ENCODE measurements around the gene IFNL3.

DNA sequence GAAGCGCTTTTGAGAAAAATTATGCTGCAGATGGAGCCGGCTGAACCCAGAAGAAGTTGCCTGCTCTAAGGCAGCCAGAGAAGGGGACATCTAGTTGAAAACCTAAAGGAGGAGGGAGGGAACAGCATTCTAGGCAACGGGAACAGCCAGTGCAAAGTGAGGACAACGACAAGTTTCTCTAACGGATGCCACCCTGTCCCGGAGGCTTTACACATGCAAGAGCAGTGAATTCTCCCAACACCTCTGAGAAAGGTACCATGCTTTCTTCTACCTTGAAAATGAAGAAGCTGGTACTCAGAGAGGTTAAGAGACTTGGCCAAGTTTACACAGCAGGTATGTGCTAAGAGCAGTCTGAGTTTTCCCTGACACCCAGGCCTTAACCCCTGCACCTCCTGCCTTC is 5.9 kb downstream of the IFNL3 start:
- TF ChIP-seq, protein P1, sequence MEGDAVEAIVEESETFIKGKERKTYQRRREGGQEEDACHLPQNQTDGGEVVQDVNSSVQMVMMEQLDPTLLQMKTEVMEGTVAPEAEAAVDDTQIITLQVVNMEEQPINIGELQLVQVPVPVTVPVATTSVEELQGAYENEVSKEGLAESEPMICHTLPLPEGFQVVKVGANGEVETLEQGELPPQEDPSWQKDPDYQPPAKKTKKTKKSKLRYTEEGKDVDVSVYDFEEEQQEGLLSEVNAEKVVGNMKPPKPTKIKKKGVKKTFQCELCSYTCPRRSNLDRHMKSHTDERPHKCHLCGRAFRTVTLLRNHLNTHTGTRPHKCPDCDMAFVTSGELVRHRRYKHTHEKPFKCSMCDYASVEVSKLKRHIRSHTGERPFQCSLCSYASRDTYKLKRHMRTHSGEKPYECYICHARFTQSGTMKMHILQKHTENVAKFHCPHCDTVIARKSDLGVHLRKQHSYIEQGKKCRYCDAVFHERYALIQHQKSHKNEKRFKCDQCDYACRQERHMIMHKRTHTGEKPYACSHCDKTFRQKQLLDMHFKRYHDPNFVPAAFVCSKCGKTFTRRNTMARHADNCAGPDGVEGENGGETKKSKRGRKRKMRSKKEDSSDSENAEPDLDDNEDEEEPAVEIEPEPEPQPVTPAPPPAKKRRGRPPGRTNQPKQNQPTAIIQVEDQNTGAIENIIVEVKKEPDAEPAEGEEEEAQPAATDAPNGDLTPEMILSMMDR (IDR thresholded peaks at IDR 0.05) = no peak
- TF ChIP-seq ZFX (IDR thresholded peaks at IDR 0.05; ENCODE audit: borderline replicate concordance) = no peak

Measured in 22Rv1 (cell line).